ENCODE data around the gene LRRC7. TPM values are rescaled to one million over a fixed set of nuclear protein-coding genes. Genes with fewer than 3 reads are reported as not detected.

Gene LRRC7
- total RNA-seq, 4 donors from 2014 or later, result 0.07 to 1.9 (median 0.62) TPM

DNA sequence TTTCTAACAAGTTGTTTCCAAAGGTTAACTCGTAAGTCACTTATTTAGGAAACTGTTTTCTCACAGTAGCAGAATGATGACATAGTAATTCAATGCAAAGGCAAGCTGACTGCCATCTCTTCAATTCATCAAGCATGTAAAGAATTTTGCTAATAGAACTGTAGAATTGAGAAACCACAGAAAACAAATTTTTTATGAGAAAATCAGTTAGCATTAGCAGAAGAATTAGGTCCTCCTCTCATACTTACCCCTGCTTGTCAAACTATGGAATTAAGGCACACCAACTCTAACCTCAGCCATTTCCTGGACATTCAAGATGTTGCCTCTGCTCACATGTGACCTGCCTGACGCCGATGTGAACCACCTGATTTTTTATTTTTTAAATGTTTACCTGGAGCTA lies 522.4 kb downstream of the LRRC7 start:
- no peak for TF ChIP-seq POLR2AphosphoS5 (IDR thresholded peaks at IDR 0.05)
- 83 to 93% methylated on average over 3 of the region's 3 CpGs for WGBS, 2 donors (ENCODE audit: low coverage in 1 of 2)
- no peak overlapping the region for H3K27ac ChIP-seq

GRCh38 chr1:70090875-70091274 lies 523.2 kb downstream of the LRRC7 start:
- WGBS, 2 donors (ENCODE audit: low coverage in 1 of 2), result 61% methylated on average over 2 of the region's 2 CpGs; no CpG with 5 or more reads in 1 of the 2 donors
- no peak overlapping the region for H3K4me3 ChIP-seq
- TF ChIP-seq EP300 (IDR thresholded peaks at IDR 0.05), result no peak
- TF ChIP-seq POLR2A (IDR thresholded peaks at IDR 0.05), result no peak
- no peaks in the 10 kb centered on the region for H3K36me3 ChIP-seq
- H3K9me3 ChIP-seq, result no peaks in the 10 kb centered on the region
- ATAC-seq, result no peak
- no peaks in the 10 kb centered on the region for H3K4me1 ChIP-seq
- no peak overlapping the region for H3K27ac ChIP-seq
- no peaks in the 10 kb centered on the region for H3K27me3 ChIP-seq

More for the DNA sequence above, 522.4 kb downstream of the LRRC7 start:
- ATAC-seq, result no peak
- Histone ChIP-seq H3K36me3 (no peaks in the 10 kb centered on the region), H3K4me1 (no peaks in the 10 kb centered on the region), H3K9me3 (no peaks in the 10 kb centered on the region), H3K27me3 (no peaks in the 10 kb centered on the region), H3K4me3 (no peak overlapping the region)

DNA sequence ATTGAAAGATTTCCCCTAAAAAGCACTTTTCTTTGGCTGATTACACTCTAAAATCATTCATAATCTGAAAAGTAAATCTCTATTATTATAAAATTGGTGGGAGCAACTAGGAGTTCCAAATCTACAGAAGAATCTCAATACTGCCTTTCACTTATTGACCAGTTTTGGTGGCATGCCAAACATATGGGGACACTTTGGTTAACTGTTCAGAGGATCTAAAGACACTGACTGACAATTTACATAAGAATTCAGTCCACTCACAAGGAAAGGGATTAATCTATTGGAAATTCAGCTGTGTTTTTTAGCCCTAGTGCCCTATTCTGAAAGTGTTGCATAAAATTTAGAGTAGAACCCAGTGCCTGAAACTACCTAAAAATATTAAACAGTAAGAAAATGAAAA lies 524.1 kb downstream of the LRRC7 start:
- no peak for ATAC-seq
- no peak overlapping the region for H3K27ac ChIP-seq
- no peaks in the 10 kb centered on the region for H3K27me3 ChIP-seq
- no peaks in the 10 kb centered on the region for H3K4me1 ChIP-seq
- H3K4me3 ChIP-seq, result no peak overlapping the region
- no peaks in the 10 kb centered on the region for H3K9me3 ChIP-seq
- no peak for TF ChIP-seq POLR2AphosphoS5 (IDR thresholded peaks at IDR 0.05)
- no peak for TF ChIP-seq POLR2A (IDR thresholded peaks at IDR 0.05)
- TF ChIP-seq CTCF (IDR thresholded peaks at IDR 0.05), result no peak
- TF ChIP-seq EP300 (IDR thresholded peaks at IDR 0.05), result no peak
- H3K36me3 ChIP-seq, result no peaks in the 10 kb centered on the region

GRCh38 chr1:70092526-70092925 lies 524.8 kb downstream of the LRRC7 start:
- Histone ChIP-seq H3K4me3 (no peak overlapping the region), H3K27ac (no peak overlapping the region), H3K4me1 (no peaks in the 10 kb centered on the region), H3K27me3 (no peaks in the 10 kb centered on the region), H3K36me3 (no peaks in the 10 kb centered on the region), H3K9me3 (no peaks in the 10 kb centered on the region)
- TF ChIP-seq EP300 (IDR thresholded peaks at IDR 0.05), result no peak
- TF ChIP-seq POLR2A (IDR thresholded peaks at IDR 0.05), result no peak
- TF ChIP-seq CTCF (IDR thresholded peaks at IDR 0.05), result no peak
- no peak for TF ChIP-seq POLR2AphosphoS5 (IDR thresholded peaks at IDR 0.05)
- WGBS, 2 donors (ENCODE audit: low coverage in 1 of 2), result 55 to 62% methylated on average over 3 of the region's 3 CpGs
- ATAC-seq, result no peak

DNA sequence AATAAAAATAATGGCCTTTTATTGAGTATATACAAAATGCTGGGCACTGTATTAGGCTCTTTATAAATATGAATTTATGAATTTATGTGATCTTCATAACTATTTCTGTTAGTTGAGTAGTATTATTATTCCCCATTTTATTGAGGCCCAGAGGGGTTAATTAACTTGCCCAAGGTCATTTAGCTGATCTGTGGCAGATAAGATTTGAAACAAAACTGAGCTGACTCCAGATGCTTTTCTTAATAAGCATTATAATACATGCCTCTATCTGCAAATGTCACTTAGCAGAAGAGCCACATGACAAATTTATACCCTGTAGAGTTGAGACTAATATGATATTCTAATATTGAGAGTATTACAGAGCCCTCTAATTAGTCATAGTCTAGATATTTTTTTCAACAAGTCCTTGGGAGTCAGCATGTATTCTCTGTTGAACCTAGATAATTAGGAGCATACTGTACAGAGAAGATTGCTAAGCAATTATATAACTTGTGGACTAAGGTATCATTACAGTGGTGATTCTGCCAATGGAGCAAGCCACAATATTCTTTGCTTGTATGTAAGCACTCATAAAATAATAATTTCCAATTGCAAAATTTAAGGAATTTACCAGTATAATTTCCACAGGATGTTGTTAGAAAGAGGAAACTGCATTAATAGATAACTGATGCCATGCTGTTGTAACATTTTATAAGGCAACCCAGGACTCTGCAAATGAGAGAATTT lies 525.7 kb downstream of the LRRC7 start:
- Histone ChIP-seq H3K9me3 (no peaks in the 10 kb centered on the region), H3K4me3 (no peak overlapping the region), H3K27me3 (no peaks in the 10 kb centered on the region), H3K27ac (no peak overlapping the region), H3K36me3 (no peaks in the 10 kb centered on the region), H3K4me1 (no peaks in the 10 kb centered on the region)
- no peak for ATAC-seq
- TF ChIP-seq POLR2A (IDR thresholded peaks at IDR 0.05) (no peak), EP300 (IDR thresholded peaks at IDR 0.05) (no peak), CTCF (IDR thresholded peaks at IDR 0.05) (no peak), POLR2AphosphoS5 (IDR thresholded peaks at IDR 0.05) (no peak)

DNA sequence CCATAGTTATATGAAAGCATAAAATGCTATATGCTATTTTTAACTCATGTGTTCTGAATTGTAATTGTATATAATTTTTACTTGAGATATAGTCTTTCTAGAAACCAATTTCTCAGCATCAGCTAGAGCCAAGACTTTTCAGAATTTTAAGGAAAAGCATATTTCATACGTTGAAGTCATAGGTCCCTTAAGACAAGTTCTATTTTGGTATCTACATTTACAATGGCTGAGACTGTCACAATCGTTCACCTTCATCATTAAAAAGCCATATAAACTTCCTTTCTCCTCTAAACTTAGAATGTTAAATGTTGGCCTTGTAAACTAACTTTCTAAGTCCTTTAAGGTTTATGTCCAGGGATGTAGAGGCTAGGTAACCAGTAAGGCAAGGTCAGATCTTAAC lies 533.5 kb downstream of the LRRC7 start:
- Histone ChIP-seq H3K36me3 (no peaks in the 10 kb centered on the region), H3K4me1 (no peaks in the 10 kb centered on the region), H3K4me3 (no peak overlapping the region), H3K9me3 (no peaks in the 10 kb centered on the region), H3K27me3 (no peaks in the 10 kb centered on the region), H3K27ac (no peak overlapping the region)
- no peak for TF ChIP-seq CTCF (IDR thresholded peaks at IDR 0.05)
- no peak for TF ChIP-seq EP300 (IDR thresholded peaks at IDR 0.05)
- no peak for TF ChIP-seq POLR2A (IDR thresholded peaks at IDR 0.05)
- TF ChIP-seq POLR2AphosphoS5 (IDR thresholded peaks at IDR 0.05), result no peak
- WGBS, 2 donors (ENCODE audit: low coverage in 1 of 2), result 56 to 69% methylated on average over 2 of the region's 2 CpGs
- no peak for ATAC-seq

All from gastroesophageal sphincter (tissue), 4 donors.